Endodermal cell (in vitro differentiated cells): ENCODE results near the gene SH3BGRL. TPM values are rescaled to one million over a fixed set of nuclear protein-coding genes. Genes with fewer than 3 reads are reported as not detected.

Experiments
- DNase-seq: peaks from one replicate; pipeline ENCODE4 v3.0.0-alpha.2; 2017
- H3K27ac ChIP-seq: 2 replicates; pipeline ENCODE4 v1.5.1; 2013; ENCODE audit warnings: mild to moderate bottlenecking, low read depth, low read length, moderate library complexity
- H3K27me3 ChIP-seq: 2 replicates; pipeline ENCODE4 v1.6.1; 2013; ENCODE audit warnings: mild to moderate bottlenecking, low read length, moderate library complexity; ENCODE audit not compliant: insufficient read depth, control insufficient read depth, poor library complexity, severe bottlenecking
- H3K36me3 ChIP-seq: 2 replicates; pipeline ENCODE4 v1.7.0; 2013; ENCODE audit warnings: mild to moderate bottlenecking, low read length, moderate library complexity; ENCODE audit not compliant: control insufficient read depth, insufficient read depth
- H3K4me1 ChIP-seq: one replicate; pipeline ENCODE4 v1.7.0; 2013; ENCODE audit warnings: low read length; ENCODE audit not compliant: control insufficient read depth, insufficient read depth
- H3K4me3 ChIP-seq: 2 replicates; pipeline ENCODE4 v1.5.1; 2013; ENCODE audit warnings: mild to moderate bottlenecking, low read length, moderate library complexity
- H3K9ac ChIP-seq: 2 replicates; pipeline ENCODE4 v1.6.1; 2013; ENCODE audit warnings: mild to moderate bottlenecking, low read length, moderate library complexity; ENCODE audit not compliant: poor library complexity, severe bottlenecking; ENCODE audit errors: extremely low read depth
- H3K9me3 ChIP-seq: 2 replicates; pipeline ENCODE4 v1.6.1; 2013; ENCODE audit warnings: mild to moderate bottlenecking, low read length, moderate library complexity; ENCODE audit not compliant: control insufficient read depth
- H3K27ac Mint-ChIP-seq: 2 replicates; pipeline ENCODE4 v1.8.0; 2020; ENCODE audit warnings: mixed read lengths
- H3K27me3 Mint-ChIP-seq: 2 replicates; pipeline ENCODE4 v1.8.0; 2021; ENCODE audit warnings: mild to moderate bottlenecking, mixed read lengths; ENCODE audit not compliant: insufficient read depth
- H3K36me3 Mint-ChIP-seq: 2 replicates; pipeline ENCODE4 v1.8.0; 2020; ENCODE audit warnings: low read depth, mixed read lengths
- H3K4me1 Mint-ChIP-seq: 2 replicates; pipeline ENCODE4 v1.8.0; 2020; ENCODE audit warnings: mixed read lengths
- H3K4me3 Mint-ChIP-seq: 2 replicates; pipeline ENCODE4 v1.8.0; 2020; ENCODE audit warnings: mild to moderate bottlenecking, moderate library complexity, mixed read lengths
- H3K9me3 Mint-ChIP-seq: 2 replicates; pipeline ENCODE4 v1.8.0; 2020; ENCODE audit warnings: mild to moderate bottlenecking, mixed read lengths
- CTCF ChIP-seq: fragments of 200-600 bp; sonication (generic); conservative IDR thresholded peaks from 2 replicates; pipeline ENCODE4 v1.5.0; 2021; ENCODE audit warnings: antibody characterized with exemption, mild to moderate bottlenecking
- WGBS, 2 experiments: methylation state at CpG; one replicate each; pipeline versions ENCODE4 v1.1.5 to v1.1.7; 2013; ENCODE audit warnings: missing lambda C conversion rate in 2 of 2, mixed read lengths in 1 of 2; ENCODE audit not compliant: insufficient coverage in 1 of 2, insufficient read length in 1 of 2; 5-methylcytosine and 5-hydroxymethylcytosine counted together
- total RNA-seq, 2 donors: library from RNA; stranded (reverse); fragmentation: NEBNext Ultra II Directional in 1 of 2; extraction: Animal tissue kit (Norgen Biotek cat#: 25700) in 1 of 2; gene quantifications; 2 replicates in 1 of 2; 3 replicates in 1 of 2; pipeline ENCODE4 v1.2.1, GENCODE V29; 2021

The SH3BGRL gene
- total RNA-seq, 2 donors from 2014 or later, result 44.8 to 63.5 TPM

- peak; percentile 75 for DNase-seq
- no peaks in the 10 kb centered on the region for H3K4me1 Mint-ChIP-seq
- 90% methylated on average over 8 of the region's 8 CpGs; no CpG with 5 or more reads in 1 of the 2 experiments for WGBS, 2 experiments
- H3K9me3 Mint-ChIP-seq, result peaks cover 68% of the 10 kb centered on the region
- H3K4me3 Mint-ChIP-seq, result no peak overlapping the region
- TF ChIP-seq CTCF, result peak; percentile 63
- Histone ChIP-seq H3K9me3 (no peaks in the 10 kb centered on the region), H3K4me1 (no peaks in the 10 kb centered on the region), H3K9ac (no peak overlapping the region), H3K36me3 (no peaks in the 10 kb centered on the region), H3K4me3 (no peak overlapping the region), H3K27me3 (no peaks in the 10 kb centered on the region), H3K27ac (no peak overlapping the region)
- no peak overlapping the region for H3K27ac Mint-ChIP-seq
- peaks cover 26% of the 10 kb centered on the region for H3K36me3 Mint-ChIP-seq
- no peaks in the 10 kb centered on the region for H3K27me3 Mint-ChIP-seq
These were observed 78.2 kb downstream of the SH3BGRL start for GRCh38 chrX:81280148-81280547.

GRCh38 chrX:81286075-81286474 lies 84.2 kb downstream of the SH3BGRL start:
- Histone ChIP-seq H3K4me1 (no peaks in the 10 kb centered on the region), H3K9ac (no peak overlapping the region), H3K27me3 (no peaks in the 10 kb centered on the region), H3K36me3 (no peaks in the 10 kb centered on the region), H3K9me3 (peaks cover 8% of the 10 kb centered on the region), H3K4me3 (no peak overlapping the region), H3K27ac (no peak overlapping the region)
- DNase-seq, result no peak
- Mint-ChIP-seq H3K27me3 (no peaks in the 10 kb centered on the region), H3K4me3 (no peak overlapping the region), H3K4me1 (no peaks in the 10 kb centered on the region), H3K27ac (no peak overlapping the region), H3K36me3 (peaks cover 15% of the 10 kb centered on the region), H3K9me3 (peaks cover 75% of the 10 kb centered on the region)
- 82% methylated on average over 3 of the region's 3 CpGs; no CpG with 5 or more reads in 1 of the 2 experiments for WGBS, 2 experiments
- TF ChIP-seq CTCF, result no peak

GRCh38 chrX:81286608-81287007 lies 84.7 kb downstream of the SH3BGRL start:
- no peaks in the 10 kb centered on the region for H3K36me3 ChIP-seq
- Mint-ChIP-seq H3K36me3 (peaks cover 15% of the 10 kb centered on the region), H3K9me3 (peaks cover 75% of the 10 kb centered on the region), H3K4me3 (no peak overlapping the region), H3K27ac (no peak overlapping the region), H3K27me3 (no peaks in the 10 kb centered on the region), H3K4me1 (no peaks in the 10 kb centered on the region)
- no CpG with 5 or more reads among the region's 1 CpG for WGBS, 2 experiments
- no peak for DNase-seq
- peaks cover 13% of the 10 kb centered on the region for H3K9me3 ChIP-seq
- H3K27me3 ChIP-seq, result no peaks in the 10 kb centered on the region
- H3K9ac ChIP-seq, result no peak overlapping the region
- no peak overlapping the region for H3K27ac ChIP-seq
- H3K4me3 ChIP-seq, result no peak overlapping the region
- H3K4me1 ChIP-seq, result no peaks in the 10 kb centered on the region
- TF ChIP-seq CTCF, result no peak
